MG63 (cell line): ENCODE measurements around the gene LST1. TPM values are rescaled to one million over a fixed set of nuclear protein-coding genes. Genes with fewer than 3 reads are reported as not detected.

Experiments
- DNase-seq: peaks from one replicate; pipeline ENCODE4 v3.0.0-alpha.2; 2020
- H3K27me3 ChIP-seq: fragments of 250-450 bp; sonication (Bioruptor Pico); 2 replicates; pipeline ENCODE4 v1.5.1; 2020; ENCODE audit warnings: mild to moderate bottlenecking, moderate library complexity
- H3K36me3 ChIP-seq: fragments of 250-450 bp; sonication (Bioruptor Pico); 2 replicates; pipeline ENCODE4 v1.5.1; 2020; ENCODE audit warnings: mild to moderate bottlenecking, moderate library complexity
- H3K4me3 ChIP-seq: fragments of 250-450 bp; sonication (Bioruptor Pico); 2 replicates; pipeline ENCODE4 v1.5.1; 2020; ENCODE audit warnings: mild to moderate bottlenecking, moderate library complexity
- H3K9me3 ChIP-seq: fragments of 250-450 bp; sonication (Bioruptor Pico); 2 replicates; pipeline ENCODE4 v1.5.1; 2020; ENCODE audit warnings: mild to moderate bottlenecking, moderate library complexity
- total RNA-seq: library from RNA; depleted of rRNA; stranded (reverse); fragments of >200 nt; shearing (Covaris generic); gene quantifications from 2 replicates; pipeline ENCODE4 v1.2.3, GENCODE V29; 2014; ENCODE audit warnings: low replicate concordance

LST1 gene
- total RNA-seq, 1 experiment from 2014 or later: not detected

DNA sequence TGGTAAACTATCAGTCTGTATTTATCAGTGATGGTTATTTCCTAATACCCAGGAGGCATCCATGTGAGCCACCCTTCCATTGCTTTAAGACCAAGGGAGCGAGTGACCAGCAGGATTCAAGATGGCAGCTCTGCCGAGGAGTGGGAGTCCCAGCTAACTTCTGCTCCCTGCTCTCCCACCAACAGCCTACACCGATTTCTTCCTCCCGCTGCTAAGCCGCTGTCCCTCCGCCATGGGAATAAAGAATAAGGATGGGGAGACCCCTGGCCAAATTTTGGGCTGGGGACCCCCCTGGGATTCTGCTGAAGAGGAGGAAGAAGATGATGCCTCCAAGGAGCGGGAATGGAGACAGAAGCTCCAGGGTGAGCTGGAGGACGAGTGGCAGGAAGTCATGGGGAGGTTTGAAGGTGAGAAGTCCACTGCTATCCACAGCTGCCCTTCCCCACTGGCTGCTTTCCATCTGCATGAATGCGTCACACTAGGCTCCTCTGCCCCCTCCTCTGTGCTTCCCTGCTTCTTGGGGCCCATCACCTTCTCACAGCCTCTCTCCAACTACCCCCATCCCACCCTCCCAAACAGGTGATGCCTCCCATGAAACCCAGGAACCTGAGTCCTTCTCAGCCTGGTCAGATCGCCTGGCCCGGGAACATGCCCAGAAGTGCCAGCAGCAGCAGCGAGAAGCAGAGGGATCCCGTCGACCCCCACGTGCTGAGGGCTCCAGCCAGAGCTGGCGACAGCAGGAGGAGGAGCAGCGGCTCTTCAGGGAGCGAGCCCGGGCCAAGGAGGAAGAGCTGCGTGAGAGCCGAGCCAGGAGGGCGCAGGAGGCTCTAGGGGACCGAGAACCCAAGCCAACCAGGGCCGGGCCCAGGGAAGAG is 28.4 kb upstream of the LST1 start:
- Histone ChIP-seq H3K27me3 (no peaks in the 10 kb centered on the region), H3K9me3 (no peaks in the 10 kb centered on the region), H3K4me3 (no peak overlapping the region), H3K36me3 (peaks cover 7% of the 10 kb centered on the region)
- DNase-seq: no peak

DNA sequence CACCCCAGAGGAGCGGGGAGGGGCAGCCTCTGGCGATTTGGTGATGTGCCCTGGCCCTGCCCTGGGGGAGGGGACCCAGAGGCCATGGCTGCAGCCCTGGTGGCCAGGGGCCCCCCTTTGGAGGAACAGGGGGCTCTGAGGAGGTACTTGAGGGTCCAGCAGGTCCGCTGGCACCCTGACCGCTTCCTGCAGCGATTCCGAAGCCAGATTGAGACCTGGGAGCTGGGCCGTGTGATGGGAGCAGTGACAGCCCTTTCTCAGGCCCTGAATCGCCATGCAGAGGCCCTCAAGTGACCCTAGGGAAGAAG is 27.8 kb upstream of the LST1 start:
- Histone ChIP-seq H3K27me3 (no peaks in the 10 kb centered on the region), H3K36me3 (peaks cover 7% of the 10 kb centered on the region), H3K9me3 (no peaks in the 10 kb centered on the region), H3K4me3 (no peak overlapping the region)
- DNase-seq: no peak

DNA sequence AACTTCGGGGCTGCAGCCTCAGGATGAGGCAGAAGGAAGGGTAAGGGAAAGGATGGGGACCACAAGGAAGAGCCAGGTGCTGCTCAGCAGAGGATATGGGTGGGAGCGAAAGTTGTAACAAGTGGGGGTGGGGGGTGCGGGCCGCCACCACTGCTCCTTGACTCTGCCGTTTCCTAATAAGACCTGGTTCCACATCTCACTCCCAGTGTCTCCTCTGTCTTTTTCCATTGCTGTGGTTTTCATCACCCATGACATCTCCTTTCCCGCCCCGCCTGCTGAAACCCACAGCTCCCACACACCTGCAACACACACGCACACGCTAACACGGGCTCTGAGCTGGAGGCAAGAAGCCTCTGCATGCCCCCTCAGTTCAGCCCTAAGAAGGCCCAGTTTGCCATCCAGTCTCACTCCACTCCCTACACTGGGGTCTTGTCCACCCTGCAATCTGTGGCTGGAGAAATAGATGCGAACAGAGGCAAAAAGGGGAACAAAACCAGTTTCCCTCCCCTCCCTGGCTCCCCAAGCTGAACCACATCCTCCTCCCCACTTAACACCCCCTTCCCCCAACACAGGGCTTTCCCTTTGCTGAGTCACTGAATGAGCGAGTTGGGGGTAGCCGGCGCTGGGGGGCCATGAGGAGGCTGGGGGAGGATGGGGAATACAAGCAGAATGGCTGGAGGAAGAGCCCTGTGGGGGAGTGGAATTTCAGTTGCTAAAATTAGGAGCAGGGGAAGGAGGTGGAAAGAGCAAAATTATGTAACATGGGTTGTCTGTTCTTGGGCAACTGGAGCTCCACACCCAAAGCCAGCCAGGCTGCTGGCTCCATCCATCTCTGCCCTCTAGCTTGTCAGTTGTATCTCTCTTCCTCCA is 27.2 kb upstream of the LST1 start:
- Histone ChIP-seq H3K36me3 (peaks cover 7% of the 10 kb centered on the region), H3K4me3 (no peak overlapping the region), H3K27me3 (no peaks in the 10 kb centered on the region), H3K9me3 (no peaks in the 10 kb centered on the region)
- no peak for DNase-seq

GRCh38 chr6:31559606-31559957 is 26.5 kb upstream of the LST1 start:
- Histone ChIP-seq H3K27me3 (no peaks in the 10 kb centered on the region), H3K4me3 (no peak overlapping the region), H3K9me3 (no peaks in the 10 kb centered on the region), H3K36me3 (peaks cover 7% of the 10 kb centered on the region)
- no peak for DNase-seq

- Histone ChIP-seq H3K9me3 (no peaks in the 10 kb centered on the region), H3K36me3 (peaks cover 7% of the 10 kb centered on the region), H3K4me3 (no peak overlapping the region), H3K27me3 (no peaks in the 10 kb centered on the region)
- peak; percentile 85 for DNase-seq
These were observed 25.9 kb upstream of the LST1 start for GRCh38 chr6:31559958-31560696.

GRCh38 chr6:31560697-31561058 is 25.4 kb upstream of the LST1 start:
- no peak for DNase-seq
- peaks cover 7% of the 10 kb centered on the region for H3K36me3 ChIP-seq
- no peaks in the 10 kb centered on the region for H3K27me3 ChIP-seq
- H3K9me3 ChIP-seq: no peaks in the 10 kb centered on the region
- H3K4me3 ChIP-seq: no peak overlapping the region

DNA sequence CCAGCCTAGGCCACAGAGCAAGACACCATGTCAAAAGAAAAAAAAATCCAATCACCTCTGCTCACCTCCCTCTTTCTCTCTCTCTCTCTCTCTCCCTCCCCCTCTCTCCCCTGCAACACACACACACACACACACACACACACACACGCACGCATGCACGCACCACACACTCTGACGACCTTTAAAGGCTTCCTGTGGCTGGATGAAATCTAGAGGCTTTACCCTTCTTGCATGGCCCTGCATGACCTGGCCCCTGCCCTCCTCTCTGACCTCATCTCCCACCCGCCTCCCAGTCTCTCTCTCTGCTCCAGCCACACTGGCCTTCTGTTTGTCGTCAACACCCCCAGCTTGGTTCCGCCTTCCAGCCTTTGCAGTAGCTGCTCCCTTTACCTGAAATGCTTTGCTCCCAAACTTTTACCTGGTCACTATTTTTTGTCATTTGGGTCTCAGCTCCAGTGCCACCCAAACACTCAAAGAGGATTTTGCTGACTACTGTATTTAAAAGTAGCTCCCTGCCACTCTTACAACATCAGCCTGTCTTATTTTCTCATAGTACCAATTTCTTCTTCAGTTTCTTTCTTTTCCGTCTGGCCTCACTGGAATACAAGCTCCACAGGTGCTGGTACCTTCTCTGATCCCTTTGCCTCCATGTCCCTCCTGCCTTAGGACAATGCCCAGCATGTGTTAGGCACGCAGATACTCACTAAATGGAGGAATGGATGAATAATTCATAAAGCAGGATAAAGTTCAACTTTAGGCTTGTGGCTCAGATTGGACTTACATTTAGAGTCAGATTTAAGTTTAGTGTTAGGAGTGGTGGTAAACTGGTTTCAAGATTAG is 18.3 kb upstream of the LST1 start:
- no peaks in the 10 kb centered on the region for H3K27me3 ChIP-seq
- no peaks in the 10 kb centered on the region for H3K36me3 ChIP-seq
- H3K4me3 ChIP-seq: no peak overlapping the region
- H3K9me3 ChIP-seq: no peaks in the 10 kb centered on the region
- DNase-seq: no peak

DNA sequence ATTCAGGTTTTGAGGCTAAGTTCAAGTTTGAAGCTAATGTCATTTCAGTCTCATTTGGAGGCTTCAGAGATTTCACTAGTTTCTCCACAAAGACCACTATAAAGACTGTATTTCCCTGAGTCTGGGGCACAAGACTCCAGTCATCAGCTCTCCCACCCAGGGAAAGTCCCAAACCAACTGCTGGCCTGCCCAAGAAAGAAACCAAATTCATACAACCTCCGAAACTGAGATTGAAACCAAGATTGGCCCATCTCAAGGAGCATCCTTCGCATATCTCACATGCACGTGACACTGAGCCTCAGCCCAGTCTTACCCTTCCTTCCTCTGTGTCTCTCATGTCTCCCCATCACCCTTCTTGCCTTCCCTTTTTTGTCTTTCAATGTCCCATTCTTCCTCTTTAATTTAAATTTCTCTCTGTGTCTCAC is 17.5 kb upstream of the LST1 start:
- Histone ChIP-seq H3K27me3 (no peaks in the 10 kb centered on the region), H3K36me3 (no peaks in the 10 kb centered on the region), H3K9me3 (no peaks in the 10 kb centered on the region), H3K4me3 (no peak overlapping the region)
- DNase-seq: no peak

DNA sequence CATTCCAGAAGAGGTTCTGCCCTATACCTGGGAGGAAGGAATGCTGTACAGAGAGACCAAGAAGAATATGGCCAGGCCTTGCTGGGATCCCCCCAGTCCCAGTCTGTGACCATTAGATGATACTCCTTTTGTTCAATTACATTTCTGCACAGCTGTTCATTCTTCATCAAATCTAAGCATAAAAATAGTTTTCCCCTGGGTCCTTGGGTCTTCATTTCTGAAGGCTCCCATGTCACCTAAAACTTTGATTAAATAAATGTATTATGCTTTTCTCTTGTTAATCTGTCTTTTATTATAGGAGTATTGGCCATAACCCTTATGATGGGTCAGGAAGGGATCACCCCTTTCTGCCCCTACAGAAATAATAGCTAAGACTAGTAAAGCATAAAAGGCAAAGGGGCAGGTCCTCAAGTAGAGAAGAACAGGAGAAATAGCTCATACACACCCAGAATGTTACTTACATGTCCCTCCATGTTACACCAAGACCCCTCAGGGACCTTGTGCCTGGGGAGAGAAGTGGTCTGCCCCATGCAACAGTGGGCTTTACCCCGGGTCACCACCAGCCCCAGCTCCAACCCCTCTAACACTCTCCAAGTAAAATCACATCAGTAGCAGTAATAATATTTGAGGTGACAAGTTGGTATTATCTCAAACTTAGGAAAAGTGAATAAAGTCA is 16.1 kb upstream of the LST1 start:
- Histone ChIP-seq H3K36me3 (no peaks in the 10 kb centered on the region), H3K9me3 (no peaks in the 10 kb centered on the region), H3K27me3 (no peaks in the 10 kb centered on the region), H3K4me3 (no peak overlapping the region)
- no peak for DNase-seq

- no peak within 1 kb of the TSS for H3K4me3 ChIP-seq
- no peaks in the 10 kb centered on the region for H3K9me3 ChIP-seq
- DNase-seq: no peak
- no peaks in the 10 kb centered on the region for H3K36me3 ChIP-seq
- no peaks in the 10 kb centered on the region for H3K27me3 ChIP-seq
These were observed 13.8 kb upstream of the LST1 start, which contains the start of gene LTA for GRCh38 chr6:31572041-31572911. Gene LTA (plus strand): TSS chr6:31572289. CDS start chr6:31572743, 454 bp downstream.

- no peak for DNase-seq
- H3K27me3 ChIP-seq: no peaks in the 10 kb centered on the region
- H3K9me3 ChIP-seq: no peaks in the 10 kb centered on the region
- H3K36me3 ChIP-seq: no peaks in the 10 kb centered on the region
- H3K4me3 ChIP-seq: no peak overlapping the region
These were observed 12.6 kb upstream of the LST1 start for GRCh38 chr6:31573239-31574105.

GRCh38 chr6:31574106-31575061 is 11.7 kb upstream of the LST1 start:
- DNase-seq: no peak
- Histone ChIP-seq H3K4me3 (no peak overlapping the region), H3K27me3 (no peaks in the 10 kb centered on the region), H3K36me3 (no peaks in the 10 kb centered on the region), H3K9me3 (no peaks in the 10 kb centered on the region)

DNA sequence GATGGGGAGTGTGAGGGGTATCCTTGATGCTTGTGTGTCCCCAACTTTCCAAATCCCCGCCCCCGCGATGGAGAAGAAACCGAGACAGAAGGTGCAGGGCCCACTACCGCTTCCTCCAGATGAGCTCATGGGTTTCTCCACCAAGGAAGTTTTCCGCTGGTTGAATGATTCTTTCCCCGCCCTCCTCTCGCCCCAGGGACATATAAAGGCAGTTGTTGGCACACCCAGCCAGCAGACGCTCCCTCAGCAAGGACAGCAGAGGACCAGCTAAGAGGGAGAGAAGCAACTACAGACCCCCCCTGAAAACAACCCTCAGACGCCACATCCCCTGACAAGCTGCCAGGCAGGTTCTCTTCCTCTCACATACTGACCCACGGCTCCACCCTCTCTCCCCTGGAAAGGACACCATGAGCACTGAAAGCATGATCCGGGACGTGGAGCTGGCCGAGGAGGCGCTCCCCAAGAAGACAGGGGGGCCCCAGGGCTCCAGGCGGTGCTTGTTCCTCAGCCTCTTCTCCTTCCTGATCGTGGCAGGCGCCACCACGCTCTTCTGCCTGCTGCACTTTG is 10.7 kb upstream of the LST1 start, which contains the start of gene TNF:
TNF (plus strand) TSS at position 231 of the 567 bp plus-strand sequence; CDS start at position 408, 177 bp downstream.
- Histone ChIP-seq H3K9me3 (no peaks in the 10 kb centered on the region), H3K27me3 (no peaks in the 10 kb centered on the region), H3K36me3 (no peaks in the 10 kb centered on the region), H3K4me3 (no peak within 1 kb of the TSS)
- DNase-seq: no peak
